Activated naive CD4-positive, alpha-beta T cell treated with anti-CD3 and anti-CD28 coated beads, Interleukin-2, amount 50 U/mL, for 72 hours (primary cell): ENCODE measurements around the gene GALNTL6. TPM values are rescaled to one million over a fixed set of nuclear protein-coding genes. Genes with fewer than 3 reads are reported as not detected.

ENCODE experiments used
- ATAC-seq, 2 donors: fragments of 150-1000 bp; cut with Tn5 transposase; 2 replicates each; pipeline ENCODE4 v1.10.0; 2021; ENCODE audit warnings: mild to moderate bottlenecking in 2 of 2, moderate library complexity in 2 of 2
- DNase-seq, 2 donors: peaks; one replicate each; pipeline ENCODE4 v3.0.0; 2021 to 2022; ENCODE audit warnings: low spot score in 2 of 2
- H3K27ac Mint-ChIP-seq, 2 donors: one replicate each; pipeline ENCODE4 v1.8.0; 2022; ENCODE audit warnings: mild to moderate bottlenecking in 2 of 2, mixed read lengths in 2 of 2
- H3K36me3 Mint-ChIP-seq, 2 donors: one replicate each; pipeline ENCODE4 v1.8.0; 2022; ENCODE audit warnings: mixed read lengths in 2 of 2
- H3K9me3 Mint-ChIP-seq, 2 donors: one replicate each; pipeline ENCODE4 v1.8.0; 2022; ENCODE audit warnings: mixed read lengths in 2 of 2
- total RNA-seq, 2 donors: library from RNA; stranded (reverse); gene quantifications; one replicate each; pipeline ENCODE4 v1.2.3, GENCODE V29; 2022

GALNTL6 gene
- total RNA-seq, 2 donors from 2014 or later = not detected

GRCh38 chr4:172480471-172480870, 667.3 kb downstream of the GALNTL6 start:
- H3K36me3 Mint-ChIP-seq = peaks cover 0 to 7% of the 10 kb centered on the region in 2 donors
- no peak overlapping the region for H3K27ac Mint-ChIP-seq
- DNase-seq (no peak), ATAC-seq (no peak)
- peaks cover 10 to 12% of the 10 kb centered on the region in 2 donors for H3K9me3 Mint-ChIP-seq

- Mint-ChIP-seq H3K9me3 (peaks cover 10 to 12% of the 10 kb centered on the region in 2 donors), H3K27ac (no peak overlapping the region), H3K36me3 (peaks cover 0 to 7% of the 10 kb centered on the region in 2 donors)
- ATAC-seq = no peak
- DNase-seq = no peak
Observed at GRCh38 chr4:172481802-172482508, 668.8 kb downstream of the GALNTL6 start.

GRCh38 chr4:172485007-172485406, 671.8 kb downstream of the GALNTL6 start:
- no peak for ATAC-seq
- no peak overlapping the region for H3K27ac Mint-ChIP-seq

GRCh38 chr4:172486531-172486930, 673.3 kb downstream of the GALNTL6 start:
- no peak overlapping the region for H3K27ac Mint-ChIP-seq
- H3K36me3 Mint-ChIP-seq = no peaks in the 10 kb centered on the region
- no peaks in the 10 kb centered on the region for H3K9me3 Mint-ChIP-seq
- DNase-seq (no peak), ATAC-seq (no peak)

More at GRCh38 chr4:172485007-172485406, 671.8 kb downstream of the GALNTL6 start:
- Mint-ChIP-seq H3K36me3 (peaks cover 0 to 7% of the 10 kb centered on the region in 2 donors), H3K9me3 (peaks cover 5 to 6% of the 10 kb centered on the region in 2 donors)
- no peak for DNase-seq

- ATAC-seq (no peak), DNase-seq (no peak)
- no peaks in the 10 kb centered on the region for H3K36me3 Mint-ChIP-seq
- no peaks in the 10 kb centered on the region for H3K9me3 Mint-ChIP-seq
- no peak overlapping the region for H3K27ac Mint-ChIP-seq
Observed at GRCh38 chr4:172489861-172490260, 676.7 kb downstream of the GALNTL6 start.

GRCh38 chr4:172495769-172496168, 682.6 kb downstream of the GALNTL6 start:
- Mint-ChIP-seq H3K27ac (no peak overlapping the region), H3K9me3 (no peaks in the 10 kb centered on the region), H3K36me3 (no peaks in the 10 kb centered on the region)
- DNase-seq (no peak), ATAC-seq (no peak)

- DNase-seq (no peak), ATAC-seq (no peak)
- H3K27ac Mint-ChIP-seq = no peak overlapping the region
- H3K9me3 Mint-ChIP-seq = peaks cover 0 to 3% of the 10 kb centered on the region in 2 donors
- no peaks in the 10 kb centered on the region for H3K36me3 Mint-ChIP-seq
Observed at GRCh38 chr4:172497321-172497720, 684.1 kb downstream of the GALNTL6 start.

- no peak for ATAC-seq
- DNase-seq = no peak
- Mint-ChIP-seq H3K27ac (no peak overlapping the region), H3K36me3 (no peaks in the 10 kb centered on the region), H3K9me3 (peaks cover 6 to 11% of the 10 kb centered on the region in 2 donors)
Observed at GRCh38 chr4:172514011-172514410, 700.8 kb downstream of the GALNTL6 start.

GRCh38 chr4:172514801-172515200, 701.6 kb downstream of the GALNTL6 start:
- Mint-ChIP-seq H3K9me3 (peaks cover 6 to 11% of the 10 kb centered on the region in 2 donors), H3K27ac (no peak overlapping the region), H3K36me3 (no peaks in the 10 kb centered on the region)
- DNase-seq (no peak), ATAC-seq (no peak)

- ATAC-seq (no peak), DNase-seq (no peak)
- H3K36me3 Mint-ChIP-seq = no peaks in the 10 kb centered on the region
- no peak overlapping the region for H3K27ac Mint-ChIP-seq
- H3K9me3 Mint-ChIP-seq = peaks cover 6 to 11% of the 10 kb centered on the region in 2 donors
Observed at GRCh38 chr4:172515266-172515879, 702.2 kb downstream of the GALNTL6 start.

- DNase-seq = no peak
- Mint-ChIP-seq H3K27ac (no peak overlapping the region), H3K36me3 (no peaks in the 10 kb centered on the region), H3K9me3 (peaks cover 3 to 6% of the 10 kb centered on the region in 2 donors)
- no peak for ATAC-seq
Observed at GRCh38 chr4:172517391-172517790, 704.2 kb downstream of the GALNTL6 start.

GRCh38 chr4:172521248-172521647, 708.0 kb downstream of the GALNTL6 start:
- Mint-ChIP-seq H3K27ac (no peak overlapping the region), H3K36me3 (no peaks in the 10 kb centered on the region), H3K9me3 (no peaks in the 10 kb centered on the region)
- DNase-seq = no peak
- no peak for ATAC-seq

- DNase-seq = no peak
- H3K36me3 Mint-ChIP-seq = no peaks in the 10 kb centered on the region
- H3K27ac Mint-ChIP-seq = no peak overlapping the region
- ATAC-seq = no peak
- no peaks in the 10 kb centered on the region for H3K9me3 Mint-ChIP-seq
Observed at GRCh38 chr4:172521680-172522079, 708.5 kb downstream of the GALNTL6 start.

GRCh38 chr4:172543249-172543648, 730.0 kb downstream of the GALNTL6 start:
- Mint-ChIP-seq H3K36me3 (no peaks in the 10 kb centered on the region), H3K9me3 (peaks cover 3 to 7% of the 10 kb centered on the region in 2 donors), H3K27ac (no peak overlapping the region)
- ATAC-seq (no peak), DNase-seq (no peak)

- no peak for ATAC-seq
- DNase-seq = no peak
- Mint-ChIP-seq H3K9me3 (peaks cover 1 to 5% of the 10 kb centered on the region in 2 donors), H3K36me3 (no peaks in the 10 kb centered on the region), H3K27ac (no peak overlapping the region)
Observed at GRCh38 chr4:172546782-172547181, 733.6 kb downstream of the GALNTL6 start.

GRCh38 chr4:172547724-172548123, 734.5 kb downstream of the GALNTL6 start:
- no peak for ATAC-seq
- DNase-seq = no peak
- no peaks in the 10 kb centered on the region for H3K36me3 Mint-ChIP-seq
- H3K27ac Mint-ChIP-seq = no peak overlapping the region
- peaks cover 0 to 4% of the 10 kb centered on the region in 2 donors for H3K9me3 Mint-ChIP-seq

- ATAC-seq (no peak), DNase-seq (no peak)
- Mint-ChIP-seq H3K9me3 (peaks cover 0 to 3% of the 10 kb centered on the region in 2 donors), H3K36me3 (no peaks in the 10 kb centered on the region), H3K27ac (no peak overlapping the region)
Observed at GRCh38 chr4:172553216-172553615, 740.0 kb downstream of the GALNTL6 start.

- no peak for ATAC-seq
- Mint-ChIP-seq H3K9me3 (peaks cover 0 to 5% of the 10 kb centered on the region in 2 donors), H3K36me3 (no peaks in the 10 kb centered on the region), H3K27ac (no peak overlapping the region)
- DNase-seq = no peak
Observed at GRCh38 chr4:172554588-172554987, 741.4 kb downstream of the GALNTL6 start.
